ENCODE measurements around the gene EIF3CL. TPM values are rescaled to one million over a fixed set of nuclear protein-coding genes. Genes with fewer than 3 reads are reported as not detected.
"Not testable (repeated sequence)": the region's sequence is repeated elsewhere in the genome, so short reads cannot be mapped to it uniquely, and the experiment has no call there.

Gene EIF3CL, protein sequence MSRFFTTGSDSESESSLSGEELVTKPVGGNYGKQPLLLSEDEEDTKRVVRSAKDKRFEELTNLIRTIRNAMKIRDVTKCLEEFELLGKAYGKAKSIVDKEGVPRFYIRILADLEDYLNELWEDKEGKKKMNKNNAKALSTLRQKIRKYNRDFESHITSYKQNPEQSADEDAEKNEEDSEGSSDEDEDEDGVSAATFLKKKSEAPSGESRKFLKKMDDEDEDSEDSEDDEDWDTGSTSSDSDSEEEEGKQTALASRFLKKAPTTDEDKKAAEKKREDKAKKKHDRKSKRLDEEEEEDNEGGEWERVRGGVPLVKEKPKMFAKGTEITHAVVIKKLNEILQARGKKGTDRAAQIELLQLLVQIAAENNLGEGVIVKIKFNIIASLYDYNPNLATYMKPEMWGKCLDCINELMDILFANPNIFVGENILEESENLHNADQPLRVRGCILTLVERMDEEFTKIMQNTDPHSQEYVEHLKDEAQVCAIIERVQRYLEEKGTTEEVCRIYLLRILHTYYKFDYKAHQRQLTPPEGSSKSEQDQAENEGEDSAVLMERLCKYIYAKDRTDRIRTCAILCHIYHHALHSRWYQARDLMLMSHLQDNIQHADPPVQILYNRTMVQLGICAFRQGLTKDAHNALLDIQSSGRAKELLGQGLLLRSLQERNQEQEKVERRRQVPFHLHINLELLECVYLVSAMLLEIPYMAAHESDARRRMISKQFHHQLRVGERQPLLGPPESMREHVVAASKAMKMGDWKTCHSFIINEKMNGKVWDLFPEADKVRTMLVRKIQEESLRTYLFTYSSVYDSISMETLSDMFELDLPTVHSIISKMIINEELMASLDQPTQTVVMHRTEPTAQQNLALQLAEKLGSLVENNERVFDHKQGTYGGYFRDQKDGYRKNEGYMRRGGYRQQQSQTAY
- 185 TPM for polyA plus RNA-seq (2013, experiment 1 of 2)
- polyA plus RNA-seq (2013, experiment 2 of 2) = 154 TPM

DNA sequence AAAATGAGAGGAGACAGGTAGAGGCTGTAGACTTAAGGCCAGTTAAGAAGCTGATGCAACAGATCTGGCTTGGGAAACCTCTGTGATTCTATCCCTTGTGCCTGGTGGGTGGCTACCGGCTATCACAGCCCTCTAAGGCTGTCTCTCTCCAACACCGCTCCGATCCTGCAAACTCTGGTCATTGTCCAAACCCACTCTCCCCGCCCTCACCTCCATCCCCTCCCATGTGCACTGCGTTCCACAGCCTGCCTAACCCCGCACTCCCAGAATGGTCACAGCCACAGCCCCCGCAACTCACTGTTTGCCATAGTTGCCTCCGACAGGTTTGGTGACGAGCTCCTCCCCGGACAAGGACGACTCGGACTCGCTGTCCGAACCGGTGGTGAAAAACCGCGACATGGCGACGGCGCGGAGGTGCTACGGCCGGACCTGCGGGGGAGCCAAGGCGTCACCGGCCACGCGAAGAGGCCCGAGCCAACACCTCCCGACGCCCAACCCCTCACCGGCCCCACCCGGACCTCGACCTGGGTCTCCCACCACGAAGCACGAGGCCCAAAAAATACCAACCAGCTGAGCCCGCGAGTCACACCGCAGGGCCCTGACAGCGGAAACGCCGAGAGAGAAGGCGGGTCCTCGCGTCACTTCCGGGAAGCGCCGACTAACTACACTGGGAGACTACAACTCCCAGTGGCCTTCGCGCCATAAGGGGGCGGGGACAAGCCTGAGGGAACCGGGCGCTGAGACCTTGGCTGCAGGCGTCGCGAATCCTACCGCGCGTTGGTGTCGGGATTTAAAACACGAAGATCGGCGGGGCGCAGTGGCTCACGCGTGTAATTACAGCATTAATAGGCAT lies at the start of gene EIF3CL:
Gene EIF3CL, minus strand, starts transcription at position 622 of the 853 bp plus-strand sequence. Its CDS starts 223 bp downstream, at position 399.
- peak within 1 kb of the TSS; percentile 31 for H3K4me3 ChIP-seq (ENCODE audit: extremely low read depth, insufficient read depth, low read length, poor library complexity, severe bottlenecking)
- H3K9me3 ChIP-seq (ENCODE audit: control insufficient read depth, low read length); H3K27ac ChIP-seq (ENCODE audit: low read depth, low read length, severe bottlenecking); H3K4me1 ChIP-seq (ENCODE audit: control insufficient read depth, insufficient read depth, low read length, poor library complexity, severe bottlenecking); H3K36me3 ChIP-seq (ENCODE audit: control insufficient read depth, insufficient read depth, low read length): not testable (repeated sequence)
- no CpG with 5 or more reads among the region's 66 CpGs for WGBS, 2 experiments (ENCODE audit: insufficient coverage in 2 of 2)

DNA sequence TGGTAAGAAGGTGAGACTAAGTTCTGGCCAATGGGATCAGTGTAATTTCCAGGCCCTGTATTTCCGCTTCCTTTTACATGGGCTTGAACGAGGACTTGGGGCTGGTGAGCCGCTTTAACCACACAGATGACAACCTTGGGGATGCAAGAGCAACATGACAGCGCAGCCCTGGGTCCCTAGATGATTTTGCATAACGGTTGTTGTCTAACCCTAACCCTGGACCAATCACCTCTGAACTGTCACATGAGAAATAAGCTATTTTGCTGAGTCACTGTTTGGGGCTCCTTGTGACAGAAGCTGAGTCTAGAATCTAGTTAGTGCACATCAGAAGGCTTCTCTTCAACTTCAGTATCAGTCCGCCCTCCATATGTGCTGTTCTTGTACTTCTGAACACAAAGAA lies 43.4 kb upstream of the EIF3CL start:
- not testable (repeated sequence) for H3K4me1 ChIP-seq (ENCODE audit: control insufficient read depth, insufficient read depth, low read length, poor library complexity, severe bottlenecking); H3K27ac ChIP-seq (ENCODE audit: low read depth, low read length, severe bottlenecking); H3K4me3 ChIP-seq (ENCODE audit: extremely low read depth, insufficient read depth, low read length, poor library complexity, severe bottlenecking); H3K36me3 ChIP-seq (ENCODE audit: control insufficient read depth, insufficient read depth, low read length); H3K9me3 ChIP-seq (ENCODE audit: control insufficient read depth, low read length)
- no CpG with 5 or more reads among the region's 6 CpGs for WGBS, 2 experiments (ENCODE audit: insufficient coverage in 2 of 2)

DNA sequence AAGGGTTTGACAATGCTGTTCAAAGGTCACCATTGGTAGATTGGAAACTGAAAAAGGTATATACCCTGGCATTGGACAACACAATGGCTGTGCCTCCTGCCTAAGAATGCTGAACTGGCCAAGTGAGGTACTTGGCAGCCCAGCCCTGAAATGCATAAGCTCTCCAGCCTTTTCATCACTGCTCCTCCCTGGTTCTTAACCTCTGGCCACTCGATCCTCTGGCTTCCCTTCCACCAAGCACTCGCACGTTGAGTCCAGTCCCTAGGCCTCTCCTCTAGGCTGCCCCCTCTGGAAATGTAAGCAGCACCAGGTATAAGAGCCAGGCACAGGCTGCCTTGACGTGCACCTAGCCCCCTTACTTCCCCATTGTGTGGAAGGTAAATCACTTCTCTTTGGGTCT lies 42.7 kb upstream of the EIF3CL start:
- no CpG with 5 or more reads among the region's 4 CpGs for WGBS, 2 experiments (ENCODE audit: insufficient coverage in 2 of 2)
- not testable (repeated sequence) for H3K36me3 ChIP-seq (ENCODE audit: control insufficient read depth, insufficient read depth, low read length); H3K9me3 ChIP-seq (ENCODE audit: control insufficient read depth, low read length); H3K4me3 ChIP-seq (ENCODE audit: extremely low read depth, insufficient read depth, low read length, poor library complexity, severe bottlenecking); H3K27ac ChIP-seq (ENCODE audit: low read depth, low read length, severe bottlenecking); H3K4me1 ChIP-seq (ENCODE audit: control insufficient read depth, insufficient read depth, low read length, poor library complexity, severe bottlenecking)

DNA sequence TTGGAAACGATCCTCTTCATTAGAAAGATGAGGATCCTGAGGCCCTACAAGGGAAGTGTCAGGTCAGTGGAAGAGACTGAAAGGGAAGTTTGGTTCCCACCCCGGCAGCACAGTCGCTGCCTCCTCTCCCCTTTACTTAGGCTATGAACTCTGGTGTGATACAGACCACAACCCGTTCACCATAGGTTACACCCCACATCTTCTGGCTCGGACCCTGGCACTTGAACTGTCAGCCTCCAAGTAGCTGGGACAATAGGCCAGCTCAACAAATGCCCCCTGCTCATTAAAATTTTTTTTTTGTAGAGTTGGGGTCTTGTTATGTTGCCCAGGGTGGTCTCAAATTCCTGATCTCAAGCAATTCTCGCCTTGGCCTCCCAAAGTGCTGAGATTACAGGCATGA lies 40.3 kb upstream of the EIF3CL start:
- not testable (repeated sequence) for H3K9me3 ChIP-seq (ENCODE audit: control insufficient read depth, low read length); H3K27ac ChIP-seq (ENCODE audit: low read depth, low read length, severe bottlenecking); H3K4me3 ChIP-seq (ENCODE audit: extremely low read depth, insufficient read depth, low read length, poor library complexity, severe bottlenecking); H3K4me1 ChIP-seq (ENCODE audit: control insufficient read depth, insufficient read depth, low read length, poor library complexity, severe bottlenecking); H3K36me3 ChIP-seq (ENCODE audit: control insufficient read depth, insufficient read depth, low read length)
- WGBS, 2 experiments (ENCODE audit: insufficient coverage in 2 of 2) = 100% methylated on average over 1 of the region's 6 CpGs; no CpG with 5 or more reads in 1 of the 2 experiments

DNA sequence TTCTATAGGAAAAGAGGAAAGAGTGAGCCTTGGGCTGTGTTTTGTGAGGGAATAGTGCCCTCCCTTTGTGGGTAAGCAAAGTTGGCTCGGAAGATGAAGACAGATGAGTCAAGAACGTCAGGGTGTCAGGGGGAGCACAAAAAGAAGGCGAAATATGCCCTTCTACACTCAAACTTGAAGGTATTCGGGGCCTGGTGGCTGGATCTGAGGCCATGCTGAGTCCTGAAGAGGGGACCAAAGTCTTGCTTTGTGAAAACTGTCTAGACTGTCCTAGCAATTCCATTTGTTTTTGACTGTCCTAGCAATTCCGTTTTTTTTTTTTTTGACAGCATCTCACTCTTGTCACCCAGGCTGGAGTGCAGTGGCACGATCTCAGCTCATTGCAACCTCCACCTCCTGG lies 35.3 kb upstream of the EIF3CL start:
- no CpG with 5 or more reads among the region's 6 CpGs for WGBS, 2 experiments (ENCODE audit: insufficient coverage in 2 of 2)
- not testable (repeated sequence) for H3K9me3 ChIP-seq (ENCODE audit: control insufficient read depth, low read length); H3K36me3 ChIP-seq (ENCODE audit: control insufficient read depth, insufficient read depth, low read length); H3K4me1 ChIP-seq (ENCODE audit: control insufficient read depth, insufficient read depth, low read length, poor library complexity, severe bottlenecking); H3K4me3 ChIP-seq (ENCODE audit: extremely low read depth, insufficient read depth, low read length, poor library complexity, severe bottlenecking); H3K27ac ChIP-seq (ENCODE audit: low read depth, low read length, severe bottlenecking)

DNA sequence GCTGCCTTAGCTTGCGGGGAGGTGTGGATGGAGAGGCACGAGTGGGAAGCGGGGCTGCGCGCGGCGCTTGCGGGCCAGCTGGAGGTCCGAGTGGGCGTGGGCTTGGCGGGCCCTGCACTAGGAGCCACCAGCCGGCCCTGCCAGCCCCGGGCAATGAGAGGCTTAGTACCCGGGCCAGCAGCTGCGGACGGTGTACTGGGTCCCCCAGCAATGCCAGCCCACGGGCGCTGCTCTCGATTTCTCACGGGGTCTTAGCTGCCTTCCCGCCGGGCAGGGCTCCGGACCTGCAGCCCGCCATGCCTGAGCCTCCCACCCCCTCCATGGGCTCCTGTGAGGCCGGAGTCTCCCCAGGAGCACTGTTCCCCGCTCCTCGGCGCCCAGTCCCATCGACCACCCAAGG lies 31.7 kb upstream of the EIF3CL start:
- H3K4me1 ChIP-seq (ENCODE audit: control insufficient read depth, insufficient read depth, low read length, poor library complexity, severe bottlenecking); H3K36me3 ChIP-seq (ENCODE audit: control insufficient read depth, insufficient read depth, low read length); H3K4me3 ChIP-seq (ENCODE audit: extremely low read depth, insufficient read depth, low read length, poor library complexity, severe bottlenecking); H3K27ac ChIP-seq (ENCODE audit: low read depth, low read length, severe bottlenecking); H3K9me3 ChIP-seq (ENCODE audit: control insufficient read depth, low read length): not testable (repeated sequence)
- no CpG with 5 or more reads among the region's 29 CpGs for WGBS, 2 experiments (ENCODE audit: insufficient coverage in 2 of 2)

DNA sequence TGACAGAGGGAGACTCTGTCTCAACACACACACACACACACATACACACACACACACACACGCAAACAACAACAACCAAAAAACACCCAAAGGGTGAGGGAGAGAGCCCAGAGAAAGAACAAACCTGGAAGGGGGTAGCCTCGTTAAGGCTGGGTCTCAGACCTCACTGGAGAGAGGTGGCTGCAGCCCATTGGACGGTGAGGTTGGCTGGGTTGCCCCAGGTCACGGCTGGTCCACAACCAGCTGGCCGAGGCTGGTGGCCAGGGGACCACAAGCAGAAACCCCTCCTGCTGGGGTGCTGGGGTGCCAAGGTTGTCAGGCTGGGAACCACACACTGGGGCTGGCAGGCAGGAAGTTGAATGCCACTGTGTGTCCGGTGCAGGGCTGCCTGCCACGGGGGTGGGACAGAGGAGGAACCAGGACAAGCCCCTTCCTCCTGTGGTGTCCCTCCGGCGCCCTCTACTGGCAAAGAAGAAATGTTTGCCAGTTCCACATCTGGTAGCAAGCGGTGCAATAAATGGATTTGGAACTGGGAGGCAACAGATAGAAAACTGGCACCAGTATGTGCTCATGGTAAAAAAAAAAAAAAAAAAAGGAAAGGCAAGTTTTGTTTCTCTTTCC lies 22.5 kb upstream of the EIF3CL start:
- not testable (repeated sequence) for H3K27ac ChIP-seq (ENCODE audit: low read depth, low read length, severe bottlenecking)
- WGBS, 2 experiments (ENCODE audit: insufficient coverage in 2 of 2) = no CpG with 5 or more reads among the region's 10 CpGs

DNA sequence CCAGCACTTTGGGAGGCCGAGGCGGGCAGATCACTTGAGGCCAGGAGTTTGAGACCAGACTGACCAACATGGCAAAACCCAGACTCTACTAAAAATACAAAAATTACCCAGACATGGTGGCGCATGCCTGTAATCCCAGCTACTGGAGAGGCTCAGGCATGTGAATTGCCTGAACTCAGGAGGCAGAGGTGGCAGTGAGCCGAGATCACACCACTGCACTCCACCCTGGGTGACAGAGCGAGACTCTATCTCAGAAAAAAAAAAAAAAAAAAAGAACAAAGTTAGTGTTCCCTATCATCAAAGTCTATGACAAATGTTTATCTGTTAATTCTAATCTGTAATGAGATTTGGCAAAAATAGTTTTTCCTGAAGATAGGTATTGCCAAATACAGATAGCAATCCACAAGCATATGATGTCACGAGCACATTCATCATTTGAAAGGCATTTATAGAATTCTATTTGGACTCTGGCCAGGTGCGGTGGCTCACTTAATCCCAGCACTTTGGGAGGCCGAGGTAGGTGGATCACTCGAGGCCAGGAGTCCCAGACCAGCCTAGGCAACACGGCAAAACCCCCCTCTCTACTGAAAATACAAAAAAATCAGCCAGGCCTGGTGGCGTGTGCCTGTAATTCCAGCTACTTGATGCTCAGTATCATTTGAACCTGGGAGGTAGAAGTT lies 17.6 kb upstream of the EIF3CL start:
- not testable (repeated sequence) for H3K27ac ChIP-seq (ENCODE audit: low read depth, low read length, severe bottlenecking); H3K9me3 ChIP-seq (ENCODE audit: control insufficient read depth, low read length); H3K4me3 ChIP-seq (ENCODE audit: extremely low read depth, insufficient read depth, low read length, poor library complexity, severe bottlenecking); H3K4me1 ChIP-seq (ENCODE audit: control insufficient read depth, insufficient read depth, low read length, poor library complexity, severe bottlenecking); H3K36me3 ChIP-seq (ENCODE audit: control insufficient read depth, insufficient read depth, low read length)
- no CpG with 5 or more reads among the region's 11 CpGs for WGBS, 2 experiments (ENCODE audit: insufficient coverage in 2 of 2)

More for the DNA sequence above, 22.5 kb upstream of the EIF3CL start:
- H3K4me3 ChIP-seq (ENCODE audit: extremely low read depth, insufficient read depth, low read length, poor library complexity, severe bottlenecking); H3K9me3 ChIP-seq (ENCODE audit: control insufficient read depth, low read length); H3K36me3 ChIP-seq (ENCODE audit: control insufficient read depth, insufficient read depth, low read length); H3K4me1 ChIP-seq (ENCODE audit: control insufficient read depth, insufficient read depth, low read length, poor library complexity, severe bottlenecking): not testable (repeated sequence)

DNA sequence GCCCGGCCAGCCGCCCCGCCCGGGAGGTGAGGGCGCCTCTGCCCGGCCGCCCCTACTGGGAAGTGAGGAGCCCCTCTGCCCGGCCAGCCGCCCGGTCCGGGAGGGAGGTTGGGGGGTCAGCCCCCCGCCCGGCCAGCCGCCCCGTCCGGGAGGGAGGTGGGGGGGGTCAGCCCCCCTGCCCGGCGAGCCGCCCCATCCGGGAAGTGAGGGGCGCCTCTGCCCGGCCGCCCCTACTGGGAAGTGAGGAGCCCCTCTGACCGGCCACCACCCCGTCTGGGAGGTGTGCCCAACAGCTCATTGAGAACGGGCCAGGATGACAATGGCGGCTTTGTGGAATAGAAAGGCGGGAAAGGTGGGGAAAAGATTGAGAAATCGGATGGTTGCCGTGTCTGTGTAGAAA lies 13.4 kb upstream of the EIF3CL start:
- 89% methylated on average over 6 of the region's 30 CpGs; no CpG with 5 or more reads in 1 of the 2 experiments for WGBS, 2 experiments (ENCODE audit: insufficient coverage in 2 of 2)
- H3K9me3 ChIP-seq (ENCODE audit: control insufficient read depth, low read length); H3K36me3 ChIP-seq (ENCODE audit: control insufficient read depth, insufficient read depth, low read length); H3K4me3 ChIP-seq (ENCODE audit: extremely low read depth, insufficient read depth, low read length, poor library complexity, severe bottlenecking); H3K27ac ChIP-seq (ENCODE audit: low read depth, low read length, severe bottlenecking); H3K4me1 ChIP-seq (ENCODE audit: control insufficient read depth, insufficient read depth, low read length, poor library complexity, severe bottlenecking): not testable (repeated sequence)

DNA sequence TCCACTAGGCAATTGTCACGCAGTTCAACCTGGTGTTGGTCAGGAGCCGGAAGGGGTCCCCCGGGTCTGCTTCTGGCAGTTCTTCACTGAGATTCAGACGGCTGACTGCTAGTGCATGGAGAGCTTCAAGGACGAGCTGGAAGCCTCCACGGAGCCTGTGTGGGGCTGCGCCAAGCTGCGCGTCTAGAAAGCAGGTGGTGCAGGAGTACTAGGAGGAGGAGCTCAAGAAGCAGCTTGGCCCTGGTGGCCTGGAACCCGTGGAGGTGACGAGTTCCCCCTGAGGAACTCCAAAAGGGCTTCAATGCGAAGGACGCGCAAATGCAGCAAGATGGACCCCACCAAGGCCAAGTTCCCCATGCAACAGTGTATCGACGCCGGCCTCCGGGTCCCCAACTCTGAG lies 10.9 kb upstream of the EIF3CL start:
- not testable (repeated sequence) for H3K27ac ChIP-seq (ENCODE audit: low read depth, low read length, severe bottlenecking); H3K36me3 ChIP-seq (ENCODE audit: control insufficient read depth, insufficient read depth, low read length); H3K9me3 ChIP-seq (ENCODE audit: control insufficient read depth, low read length); H3K4me3 ChIP-seq (ENCODE audit: extremely low read depth, insufficient read depth, low read length, poor library complexity, severe bottlenecking); H3K4me1 ChIP-seq (ENCODE audit: control insufficient read depth, insufficient read depth, low read length, poor library complexity, severe bottlenecking)
- 95 to 98% methylated on average over 5 to 13 of the region's 18 CpGs for WGBS, 2 experiments (ENCODE audit: insufficient coverage in 2 of 2)

Measured in mesodermal cell (in vitro differentiated cells).